Measurements from ENCODE around the gene MYO5C.
"Not testable (repeated sequence)": the region's sequence is repeated elsewhere in the genome, so short reads cannot be mapped to it uniquely, and the experiment has no call there.

MYO5C gene

GRCh38 chr15:52241489-52241888, 54.1 kb downstream of the MYO5C start:
- DNase-seq = no peak

GRCh38 chr15:52240166-52240565, 55.4 kb downstream of the MYO5C start:
- no peak for DNase-seq

- not testable (repeated sequence) for DNase-seq
Observed at GRCh38 chr15:52238989-52239525, 56.5 kb downstream of the MYO5C start.

GRCh38 chr15:52238149-52238548, 57.5 kb downstream of the MYO5C start:
- DNase-seq = no peak

GRCh38 chr15:52236013-52236412, 59.6 kb downstream of the MYO5C start:
- no peak for DNase-seq

- no peak for DNase-seq
Observed at GRCh38 chr15:52234596-52235541, 60.7 kb downstream of the MYO5C start.

GRCh38 chr15:52233405-52233804, 62.2 kb downstream of the MYO5C start:
- DNase-seq = peak; percentile 46

- DNase-seq = peak; percentile 19
Observed at GRCh38 chr15:52232327-52232726, 63.3 kb downstream of the MYO5C start.

- DNase-seq = no peak
Observed at GRCh38 chr15:52230073-52230472, 65.5 kb downstream of the MYO5C start.

- DNase-seq = peak; percentile 48
Observed at GRCh38 chr15:52228921-52229320, 66.7 kb downstream of the MYO5C start.

GRCh38 chr15:52227456-52227855, 68.1 kb downstream of the MYO5C start:
- DNase-seq = peak; percentile 79

GRCh38 chr15:52225230-52225629, 70.4 kb downstream of the MYO5C start:
- no peak for DNase-seq

- no peak for DNase-seq
Observed at GRCh38 chr15:52224211-52224610, 71.4 kb downstream of the MYO5C start.

GRCh38 chr15:52221730-52222129, 73.9 kb downstream of the MYO5C start:
- DNase-seq = no peak

- DNase-seq = no peak
Observed at GRCh38 chr15:52220937-52221660, 74.5 kb downstream of the MYO5C start.

- DNase-seq = no peak
Observed at GRCh38 chr15:52220251-52220650, 75.4 kb downstream of the MYO5C start.

- no peak for DNase-seq
Observed at GRCh38 chr15:52218816-52219215, 76.8 kb downstream of the MYO5C start.

- DNase-seq = no peak
Observed at GRCh38 chr15:52218371-52218770, 77.2 kb downstream of the MYO5C start.

GRCh38 chr15:52217186-52217585, 78.4 kb downstream of the MYO5C start:
- DNase-seq = no peak

GRCh38 chr15:52214553-52214952, 81.1 kb downstream of the MYO5C start:
- no peak for DNase-seq

GRCh38 chr15:52213206-52213605, 82.4 kb downstream of the MYO5C start:
- DNase-seq = no peak

- peak; percentile 76 for DNase-seq
Observed at GRCh38 chr15:52208306-52208946, 87.2 kb downstream of the MYO5C start.

GRCh38 chr15:52207191-52207590, 88.4 kb downstream of the MYO5C start:
- DNase-seq = no peak
